Keratinocyte (primary cell): ENCODE measurements around the gene NUP35. TPM values are rescaled to one million over a fixed set of nuclear protein-coding genes. Genes with fewer than 3 reads are reported as not detected.

Experiments used
- DNase-seq: peaks from one replicate; pipeline ENCODE4 v3.0.0-alpha.2; 2011; ENCODE audit warnings: low read depth, missing footprints, low spot score
- FAIRE-seq: peaks from 2 replicates; lab custom pipeline; 2011; peaks lifted over from hg19 to GRCh38; lab: Jason Lieb, UNC
- H2AFZ ChIP-seq: 2 replicates; pipeline ENCODE4 v1.6.0; 2012; ENCODE audit warnings: low read length, control low read depth, inconsistent platforms; ENCODE audit not compliant: control insufficient read depth
- H3K27ac ChIP-seq: 2 replicates; pipeline ENCODE4 v1.5.1; 2011; ENCODE audit warnings: low read length; ENCODE audit not compliant: control insufficient read depth, insufficient read depth
- H3K27me3 ChIP-seq: 3 replicates; pipeline ENCODE4 v1.6.0; 2011; ENCODE audit warnings: low read length; ENCODE audit not compliant: control insufficient read depth, insufficient read depth; ENCODE audit errors: extremely low read depth
- H3K36me3 ChIP-seq, 2 experiments: 2 replicates in 1 of 2; 3 replicates in 1 of 2; pipeline ENCODE4 v1.5.1; 2011; ENCODE audit warnings: low read length in 2 of 2, mild to moderate bottlenecking in 1 of 2; ENCODE audit not compliant: control insufficient read depth in 2 of 2, insufficient read depth in 2 of 2; ENCODE audit errors: extremely low read depth in 1 of 2
- H3K4me1 ChIP-seq: 3 replicates; pipeline ENCODE4 v1.5.1; 2011; ENCODE audit warnings: low read length; ENCODE audit not compliant: control insufficient read depth, insufficient read depth; ENCODE audit errors: extremely low read depth
- H3K4me2 ChIP-seq: 3 replicates; pipeline ENCODE4 v1.6.0; 2011; ENCODE audit warnings: low read depth, low read length; ENCODE audit not compliant: control insufficient read depth, insufficient read depth; ENCODE audit errors: extremely low read depth
- H3K4me3 ChIP-seq, 3 experiments: fragments of 200-600 bp in 1 of 3; sonication (generic) in 1 of 3; 2 replicates in 2 of 3; 3 replicates in 1 of 3; pipeline ENCODE4 v1.5.1; 2011 to 2016; ENCODE audit warnings: low read length in 3 of 3, mild to moderate bottlenecking in 3 of 3, control low read depth in 2 of 3, inconsistent platforms in 1 of 3, low read depth in 1 of 3, mixed read lengths in 1 of 3, mixed run types in 1 of 3, moderate library complexity in 1 of 3; ENCODE audit not compliant: control insufficient read depth in 2 of 3, insufficient read depth in 2 of 3; ENCODE audit errors: extremely low read depth in 1 of 3
- H3K79me2 ChIP-seq: 2 replicates; pipeline ENCODE4 v1.6.0; 2012; ENCODE audit warnings: low read length; ENCODE audit not compliant: control insufficient read depth, insufficient read depth
- H3K9ac ChIP-seq: 3 replicates; pipeline ENCODE4 v1.6.0; 2011; ENCODE audit warnings: low read length; ENCODE audit not compliant: control insufficient read depth, insufficient read depth; ENCODE audit errors: extremely low read depth
- H3K9me1 ChIP-seq: 3 replicates; pipeline ENCODE4 v1.6.0; 2011; ENCODE audit warnings: low read length; ENCODE audit not compliant: control insufficient read depth, insufficient read depth; ENCODE audit errors: extremely low read depth
- H3K9me3 ChIP-seq: 2 replicates; pipeline ENCODE4 v1.5.1; 2012; ENCODE audit warnings: low read depth, low read length; ENCODE audit not compliant: control insufficient read depth
- H4K20me1 ChIP-seq: 3 replicates; pipeline ENCODE4 v1.6.0; 2011; ENCODE audit warnings: low read length; ENCODE audit not compliant: control insufficient read depth, insufficient read depth; ENCODE audit errors: extremely low read depth
- CTCF ChIP-seq, 3 experiments: IDR thresholded peaks in 1 of 3; conservative IDR thresholded peaks in 1 of 3; optimal IDR thresholded peaks in 1 of 3; 2 replicates in 2 of 3; 3 replicates in 1 of 3; pipeline versions ENCODE3 to v1.5.1; 2011; ENCODE audit warnings: low read length in 3 of 3, mild to moderate bottlenecking in 3 of 3, moderate library complexity in 2 of 3, control low read depth in 1 of 3, inconsistent platforms in 1 of 3; ENCODE audit not compliant: insufficient read depth in 2 of 3; ENCODE audit errors: extremely low read depth in 1 of 3
- EZH2 ChIP-seq: IDR thresholded peaks from one replicate; pipeline ENCODE4 v1.6.1; 2012; ENCODE audit warnings: inconsistent platforms, mild to moderate bottlenecking, low read length, moderate library complexity
- dilution Hi-C: fragments of 300-500 bp; cut with MboI; formaldehyde crosslinking; loops from one replicate; pipeline ENCODE4 v1.7.0; 2020; ENCODE audit warnings: low sequenced_read_pairs; ENCODE audit not compliant: extremely low pct_ligation_motif_present
- polyA plus RNA-seq, 5 experiments: library from polyadenylated mRNA; depleted of rRNA in 3 of 5; stranded (reverse) in 3 of 5; stranded (forward) in 1 of 5; unstranded in 1 of 5; fragments of >200 nt; gene quantifications; 1 replicate in 1 of 5; 2 replicates in 3 of 5; 3 replicates in 1 of 5; pipeline versions ENCODE4 v1.2.1 to v1.2.3, GENCODE V29; 2011 to 2012; ENCODE audit warnings: missing spikeins in 2 of 5, low read depth in 1 of 5, low replicate concordance in 1 of 5

NUP35 gene
- polyA plus RNA-seq, 1 donor (not counting 4 experiments of a cell fraction or from before 2014, with no cell fraction given), result 22.6 TPM

GRCh38 chr2:183193904-183194303, 69.7 kb downstream of the NUP35 start:
- TF ChIP-seq CTCF (optimal IDR thresholded peaks at IDR 0.05 in 1 of 3, IDR thresholded peaks at IDR 0.05 in 1 of 3, conservative IDR thresholded peaks at IDR 0.05 in 1 of 3; ENCODE audit: extremely low read depth in 1 of 3, insufficient read depth in 2 of 3, low read length in 3 of 3) (no peak), EZH2 (no peak)
- dilution Hi-C loops, result no loop called here
- Histone ChIP-seq H3K4me2 (no peak overlapping the region), H3K27me3 (no peaks in the 10 kb centered on the region), H3K36me3 (peaks cover 0 to 4% of the 10 kb centered on the region in 2 experiments), H3K27ac (no peak overlapping the region), H4K20me1 (no peaks in the 10 kb centered on the region), H3K79me2 (no peaks in the 10 kb centered on the region), H2AFZ (no peak overlapping the region), H3K9me3 (no peaks in the 10 kb centered on the region), H3K9ac (no peak overlapping the region), H3K4me1 (no peaks in the 10 kb centered on the region), H3K4me3 (no peak overlapping the region), H3K9me1 (no peaks in the 10 kb centered on the region)
- FAIRE-seq, result no peak
- DNase-seq, result no peak

GRCh38 chr2:183195397-183195796, 71.2 kb downstream of the NUP35 start:
- H2AFZ ChIP-seq, result no peak overlapping the region
- no peak overlapping the region for H3K4me2 ChIP-seq
- no peaks in the 10 kb centered on the region for H3K9me1 ChIP-seq
- H3K4me3 ChIP-seq, result no peak overlapping the region
- no peak for TF ChIP-seq EZH2
- TF ChIP-seq CTCF (optimal IDR thresholded peaks at IDR 0.05 in 1 of 3, IDR thresholded peaks at IDR 0.05 in 1 of 3, conservative IDR thresholded peaks at IDR 0.05 in 1 of 3; ENCODE audit: extremely low read depth in 1 of 3, insufficient read depth in 2 of 3, low read length in 3 of 3), result no peak
- no peak overlapping the region for H3K27ac ChIP-seq
- no peak for DNase-seq
- H3K79me2 ChIP-seq, result no peaks in the 10 kb centered on the region
- no peaks in the 10 kb centered on the region for H3K9me3 ChIP-seq
- H3K27me3 ChIP-seq, result no peaks in the 10 kb centered on the region
- FAIRE-seq, result no peak
- peaks cover 0 to 1% of the 10 kb centered on the region in 2 experiments for H3K36me3 ChIP-seq
- no peak overlapping the region for H3K9ac ChIP-seq
- dilution Hi-C loops, result no loop called here
- H4K20me1 ChIP-seq, result no peaks in the 10 kb centered on the region
- no peaks in the 10 kb centered on the region for H3K4me1 ChIP-seq
